SK-N-SH treated with all-trans-retinoic acid at 6 μM for 48 hours (cell line): ENCODE measurements around the gene TMEM184A.
A peak's percentile ranks its signal among the peaks of the same experiment; 100 is the strongest.

Experiments used
- ATAC-seq: fragments of 200-7000 bp; cut with Tn5 transposase; 3 replicates; pipeline ENCODE4 v1.9.1; 2020; ENCODE audit warnings: mild to moderate bottlenecking, moderate library complexity
- ARNTL ChIP-seq: fragments of 450-650 bp; formaldehyde crosslinking; IDR thresholded peaks from 2 replicates; pipeline ENCODE4 v1.5.0; 2020; ENCODE audit warnings: low read depth, mild to moderate bottlenecking, moderate library complexity, borderline replicate concordance
- BACH2 ChIP-seq: fragments of 250-450 bp; sonication (Bioruptor Pico); IDR thresholded peaks from 2 replicates; pipeline ENCODE4 v1.9.0; 2021; ENCODE audit warnings: mild to moderate bottlenecking, borderline replicate concordance
- CSDC2 ChIP-seq: fragments of 250-450 bp; sonication (Bioruptor Pico); IDR thresholded peaks from 2 replicates; pipeline ENCODE4 v1.5.0; 2020; ENCODE audit warnings: mild to moderate bottlenecking, moderate library complexity
- CSRNP3 ChIP-seq: fragments of 250-450 bp; sonication (Bioruptor Pico); IDR thresholded peaks from 2 replicates; pipeline ENCODE4 v1.5.1; 2021; ENCODE audit warnings: mild to moderate bottlenecking, moderate library complexity
- ESRRG ChIP-seq: fragments of 250-450 bp; sonication (Bioruptor Pico); IDR thresholded peaks from 2 replicates; pipeline ENCODE4 v1.6.1; 2021; ENCODE audit warnings: mild to moderate bottlenecking
- ISL1 ChIP-seq: fragments of 250-450 bp; sonication (Bioruptor Pico); IDR thresholded peaks from 2 replicates; pipeline ENCODE4 v2.1.2; 2022; ENCODE audit warnings: mild to moderate bottlenecking, moderate library complexity
- OSR1 ChIP-seq: fragments of 250-450 bp; sonication (Bioruptor Pico); IDR thresholded peaks from 2 replicates; pipeline ENCODE4 v1.8.0; 2022; ENCODE audit warnings: moderate library complexity, mild to moderate bottlenecking, inconsistent platforms
- PATZ1 ChIP-seq: fragments of 250-450 bp; sonication (Bioruptor Pico); IDR thresholded peaks from 2 replicates; pipeline ENCODE4 v1.8.0; 2020; ENCODE audit warnings: mild to moderate bottlenecking, moderate library complexity, borderline replicate concordance
- POU6F1 ChIP-seq: fragments of 250-450 bp; sonication (Bioruptor Pico); IDR thresholded peaks from 2 replicates; pipeline ENCODE4 v1.8.0; 2021; ENCODE audit warnings: low read depth, mild to moderate bottlenecking, moderate library complexity, borderline replicate concordance
- RARB ChIP-seq: fragments of 250-450 bp; sonication (Bioruptor Pico); IDR thresholded peaks from 2 replicates; pipeline ENCODE4 v1.8.0; 2021; ENCODE audit warnings: mild to moderate bottlenecking, moderate library complexity
- SNAI2 ChIP-seq: fragments of 250-450 bp; sonication (Bioruptor Pico); IDR thresholded peaks from 2 replicates; pipeline ENCODE4 v1.5.0; 2020; ENCODE audit warnings: mild to moderate bottlenecking, moderate library complexity
- TCF4 ChIP-seq: fragments of 250-450 bp; sonication (Bioruptor Pico); IDR thresholded peaks from 2 replicates; pipeline ENCODE4 v1.8.0; 2021; ENCODE audit warnings: mild to moderate bottlenecking, moderate library complexity, borderline replicate concordance
- TOX ChIP-seq: fragments of 250-450 bp; sonication (Bioruptor Pico); IDR thresholded peaks from 2 replicates; pipeline ENCODE4 v1.8.0; 2021; ENCODE audit warnings: mild to moderate bottlenecking, moderate library complexity, borderline replicate concordance
- ZC3H10 ChIP-seq: fragments of 250-450 bp; sonication (Bioruptor Pico); IDR thresholded peaks from 2 replicates; pipeline ENCODE4 v1.5.1; 2021; ENCODE audit warnings: mild to moderate bottlenecking, moderate library complexity
- ZFP3 ChIP-seq: fragments of 250-450 bp; sonication (Bioruptor Pico); IDR thresholded peaks from 2 replicates; pipeline ENCODE4 v1.5.0; 2020; ENCODE audit warnings: mild to moderate bottlenecking, moderate library complexity
- ZFP30 ChIP-seq: fragments of 450-650 bp; formaldehyde crosslinking; IDR thresholded peaks from 2 replicates; pipeline ENCODE4 v1.5.0; 2022; ENCODE audit warnings: mild to moderate bottlenecking, moderate library complexity
- ZNF70 ChIP-seq: fragments of 450-650 bp; formaldehyde crosslinking; IDR thresholded peaks from 2 replicates; pipeline ENCODE4 v1.5.0; 2020; ENCODE audit warnings: mild to moderate bottlenecking, moderate library complexity
- ZNF8 ChIP-seq: fragments of 450-650 bp; formaldehyde crosslinking; IDR thresholded peaks from 2 replicates; pipeline ENCODE4 v1.5.0; 2020; ENCODE audit warnings: mild to moderate bottlenecking, moderate library complexity

Gene TMEM184A

GRCh38 chr7:1532456-1533254 is 23.4 kb downstream of the TMEM184A start:
- peak; percentile 57 for ATAC-seq
- no peak for TF ChIP-seq TOX (CRISPR knock-in tag)
- TF ChIP-seq SNAI2 (CRISPR knock-in tag) = no peak
- peak; percentile 59; the same call in 1 of the 2 replicates for TF ChIP-seq POU6F1 (CRISPR knock-in tag)
- no peak for TF ChIP-seq ZFP3 (CRISPR knock-in tag)
- TF ChIP-seq BACH2 = no peak
- TF ChIP-seq PATZ1 (CRISPR knock-in tag) = no peak
- no peak for TF ChIP-seq OSR1
- no peak for TF ChIP-seq ISL1
- no peak for TF ChIP-seq CSRNP3

GRCh38 chr7:1531979-1532455 is 24.0 kb downstream of the TMEM184A start:
- TF ChIP-seq ZC3H10 = no peak
- no peak for TF ChIP-seq CSRNP3
- TF ChIP-seq ISL1 = no peak
- no peak for TF ChIP-seq RARB (CRISPR knock-in tag)
- TF ChIP-seq PATZ1 (CRISPR knock-in tag) = no peak
- no peak for TF ChIP-seq ZNF70
- no peak for TF ChIP-seq ZFP30 (CRISPR knock-in tag)
- no peak for TF ChIP-seq ARNTL
- no peak for TF ChIP-seq ZNF8 (CRISPR knock-in tag)
- TF ChIP-seq CSDC2 (CRISPR knock-in tag) = no peak
- TF ChIP-seq ESRRG (CRISPR knock-in tag) = no peak

GRCh38 chr7:1531263-1531978 is 24.6 kb downstream of the TMEM184A start:
- ATAC-seq = 0 out of 3 replicates have a peak, but pooled peaks have one; percentile 0
- no peak for TF ChIP-seq ESRRG (CRISPR knock-in tag)
- TF ChIP-seq ARNTL = no peak
- no peak for TF ChIP-seq ZC3H10
- no peak for TF ChIP-seq TCF4 (CRISPR knock-in tag)
- TF ChIP-seq, all 23 proteins: peak for 0

More at GRCh38 chr7:1531979-1532455, 24.0 kb downstream of the TMEM184A start:
- ATAC-seq = no peak

GRCh38 chr7:1530946-1531262 is 25.1 kb downstream of the TMEM184A start:
- TF ChIP-seq ESRRG (CRISPR knock-in tag) (no peak), PATZ1 (CRISPR knock-in tag) (no peak), TCF4 (CRISPR knock-in tag) (no peak), ISL1 (no peak)

More at GRCh38 chr7:1530946-1531262, 25.1 kb downstream of the TMEM184A start:
- ATAC-seq = no peak
